GM12865 (cell line): ENCODE results near the gene FRMD5.
"Not testable (repeated sequence)": the region's sequence is repeated elsewhere in the genome, so short reads cannot be mapped to it uniquely, and the experiment has no call there.

Experiments
- DNase-seq: peaks from one replicate; pipeline ENCODE4 v3.0.0; 2010; ENCODE audit warnings: low read depth
- H3K4me3 ChIP-seq: 2 replicates; pipeline ENCODE4 v1.5.1; 2011; ENCODE audit warnings: mild to moderate bottlenecking, low read depth, low read length, control low read depth
- TF ChIP-seq, protein P1 (sequence below): IDR thresholded peaks from 2 replicates; pipeline ENCODE4 v1.5.1; 2011; ENCODE audit warnings: low read length, control low read depth, low read depth, inconsistent platforms; ENCODE audit not compliant: insufficient read depth; ENCODE audit errors: missing control alignments

Gene FRMD5

DNA sequence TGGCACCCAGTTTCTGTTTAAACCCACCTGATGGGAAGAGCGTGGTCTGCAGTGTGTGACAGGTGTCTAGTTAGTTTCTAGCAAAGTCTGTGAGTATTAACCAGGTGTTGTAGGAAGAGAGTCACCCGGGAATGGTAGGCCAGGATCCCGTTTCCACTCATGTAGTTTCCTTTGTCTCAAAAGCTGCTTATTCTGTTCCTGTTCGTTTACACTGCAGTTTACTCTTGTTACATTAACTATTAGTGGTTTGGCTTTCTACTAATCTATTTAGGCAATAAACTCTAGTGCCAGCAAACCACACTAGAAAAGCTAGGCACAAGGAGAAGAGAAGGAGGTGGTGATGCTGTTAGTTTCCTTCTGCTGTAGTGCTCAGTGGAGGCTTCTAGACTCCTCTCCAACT lies 335.5 kb downstream of the FRMD5 start:
- no peak overlapping the region for H3K4me3 ChIP-seq
- TF ChIP-seq, protein P1, sequence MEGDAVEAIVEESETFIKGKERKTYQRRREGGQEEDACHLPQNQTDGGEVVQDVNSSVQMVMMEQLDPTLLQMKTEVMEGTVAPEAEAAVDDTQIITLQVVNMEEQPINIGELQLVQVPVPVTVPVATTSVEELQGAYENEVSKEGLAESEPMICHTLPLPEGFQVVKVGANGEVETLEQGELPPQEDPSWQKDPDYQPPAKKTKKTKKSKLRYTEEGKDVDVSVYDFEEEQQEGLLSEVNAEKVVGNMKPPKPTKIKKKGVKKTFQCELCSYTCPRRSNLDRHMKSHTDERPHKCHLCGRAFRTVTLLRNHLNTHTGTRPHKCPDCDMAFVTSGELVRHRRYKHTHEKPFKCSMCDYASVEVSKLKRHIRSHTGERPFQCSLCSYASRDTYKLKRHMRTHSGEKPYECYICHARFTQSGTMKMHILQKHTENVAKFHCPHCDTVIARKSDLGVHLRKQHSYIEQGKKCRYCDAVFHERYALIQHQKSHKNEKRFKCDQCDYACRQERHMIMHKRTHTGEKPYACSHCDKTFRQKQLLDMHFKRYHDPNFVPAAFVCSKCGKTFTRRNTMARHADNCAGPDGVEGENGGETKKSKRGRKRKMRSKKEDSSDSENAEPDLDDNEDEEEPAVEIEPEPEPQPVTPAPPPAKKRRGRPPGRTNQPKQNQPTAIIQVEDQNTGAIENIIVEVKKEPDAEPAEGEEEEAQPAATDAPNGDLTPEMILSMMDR: no peak
- no peak for DNase-seq

DNA sequence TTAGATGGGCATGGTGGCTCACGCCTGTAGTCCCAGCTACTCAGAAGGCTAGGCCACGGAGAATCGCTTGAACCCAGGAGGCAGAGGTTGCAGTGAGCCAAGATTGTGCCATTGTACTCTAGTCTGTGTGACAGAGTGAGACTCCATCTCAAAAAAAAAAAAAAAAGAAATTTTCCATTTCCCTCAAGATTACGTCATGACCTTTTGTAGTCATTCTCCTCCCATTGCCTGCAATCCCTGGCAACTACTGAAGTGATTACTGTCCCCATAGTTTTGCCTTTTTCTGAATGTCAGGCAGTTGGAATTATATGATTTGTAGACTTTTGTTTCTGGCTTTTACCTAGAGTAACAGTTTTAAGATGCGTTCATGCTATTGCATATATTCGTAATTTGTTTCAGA lies 340.3 kb downstream of the FRMD5 start:
- no peak overlapping the region for H3K4me3 ChIP-seq
- no peak for DNase-seq
- TF ChIP-seq, protein P1: no peak

DNA sequence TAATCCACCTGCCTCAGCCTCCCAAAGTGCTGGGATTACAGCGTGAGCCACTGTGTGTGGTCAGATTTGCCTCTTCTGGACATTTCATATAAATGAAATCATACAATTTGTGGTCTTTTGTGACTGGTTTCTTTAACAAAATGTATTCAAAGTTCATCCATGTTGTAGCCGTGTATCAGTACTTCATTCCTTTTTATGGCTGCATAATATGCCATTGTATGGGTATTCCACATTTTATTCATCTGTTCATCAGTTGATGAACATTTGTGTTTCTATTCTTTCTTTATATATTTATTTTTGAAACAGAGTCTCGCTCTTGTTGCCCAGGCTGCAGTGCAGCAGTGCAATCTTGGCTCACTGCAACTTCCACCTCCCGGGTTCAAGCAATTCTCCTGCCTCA lies 342.5 kb downstream of the FRMD5 start:
- H3K4me3 ChIP-seq: no peak overlapping the region
- TF ChIP-seq, protein P1: no peak
- DNase-seq: no peak

DNA sequence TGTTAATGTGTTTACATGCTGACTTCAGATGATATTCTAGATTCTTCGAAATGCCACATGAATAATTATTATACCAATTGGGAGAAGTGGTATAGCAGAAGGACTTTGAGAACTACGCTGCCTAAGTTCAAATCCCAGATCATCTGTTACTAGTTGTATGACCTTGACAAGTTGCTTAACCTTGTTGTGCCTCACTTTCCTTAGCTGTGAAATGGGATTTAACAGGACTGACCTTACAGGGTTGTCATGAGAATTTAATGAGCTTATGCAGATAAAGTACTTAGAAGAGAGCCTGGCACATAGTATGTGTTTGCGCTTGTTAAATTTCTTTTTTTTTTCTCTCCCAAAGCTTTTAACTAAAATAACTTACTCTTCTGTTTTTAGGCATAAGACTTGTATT lies 343.8 kb downstream of the FRMD5 start:
- DNase-seq: no peak
- H3K4me3 ChIP-seq: no peak overlapping the region
- TF ChIP-seq, protein P1: no peak

DNA sequence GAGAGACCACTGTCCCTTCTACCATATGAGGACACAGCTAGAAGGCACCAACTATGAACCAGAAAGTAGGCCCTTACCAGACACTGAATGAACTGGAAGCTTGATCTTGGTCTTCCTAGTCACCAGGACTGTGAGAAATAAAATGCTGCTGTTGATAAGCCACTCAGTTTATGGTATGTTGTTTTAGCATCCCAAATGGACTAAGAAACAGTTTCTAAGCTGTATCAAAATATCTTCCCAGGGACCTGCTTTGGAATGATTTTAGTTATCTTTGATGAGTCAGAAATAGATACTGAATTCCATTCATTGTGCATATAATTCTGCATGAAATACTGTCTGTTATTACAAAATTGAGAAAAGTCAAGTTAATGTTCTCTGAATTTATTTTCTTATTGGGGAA lies 349.6 kb downstream of the FRMD5 start:
- TF ChIP-seq, protein P1: no peak
- DNase-seq: no peak
- H3K4me3 ChIP-seq: no peak overlapping the region

DNA sequence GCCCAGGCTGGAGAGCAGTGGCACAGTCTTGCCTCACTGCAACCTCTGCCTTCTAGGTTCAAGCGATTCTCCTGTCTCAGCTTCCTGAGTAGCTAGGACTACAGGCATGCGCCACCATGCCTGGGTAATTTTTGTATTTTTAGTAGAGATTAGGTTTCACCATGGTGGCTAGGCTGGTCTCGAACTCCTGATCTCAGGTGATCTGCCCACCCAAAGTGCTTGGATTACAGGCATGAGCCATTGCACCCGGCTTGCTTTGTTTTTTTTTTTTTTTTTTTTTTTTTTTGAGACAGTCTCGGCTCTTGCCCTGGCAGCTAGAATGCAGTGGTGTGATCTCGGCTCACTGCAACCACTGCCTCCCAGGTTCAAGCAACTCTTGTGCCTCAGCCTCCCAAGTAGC lies 362.6 kb downstream of the FRMD5 start:
- not testable (repeated sequence) for H3K4me3 ChIP-seq, DNase-seq

- not testable (repeated sequence) for DNase-seq
These were observed 363.5 kb downstream of the FRMD5 start for GRCh38 chr15:43831519-43832052.

GRCh38 chr15:43830691-43831275 lies 364.3 kb downstream of the FRMD5 start:
- H3K4me3 ChIP-seq, DNase-seq: not testable (repeated sequence)

More at GRCh38 chr15:43831519-43832052, 363.5 kb downstream of the FRMD5 start:
- not testable (repeated sequence) for H3K4me3 ChIP-seq

DNA sequence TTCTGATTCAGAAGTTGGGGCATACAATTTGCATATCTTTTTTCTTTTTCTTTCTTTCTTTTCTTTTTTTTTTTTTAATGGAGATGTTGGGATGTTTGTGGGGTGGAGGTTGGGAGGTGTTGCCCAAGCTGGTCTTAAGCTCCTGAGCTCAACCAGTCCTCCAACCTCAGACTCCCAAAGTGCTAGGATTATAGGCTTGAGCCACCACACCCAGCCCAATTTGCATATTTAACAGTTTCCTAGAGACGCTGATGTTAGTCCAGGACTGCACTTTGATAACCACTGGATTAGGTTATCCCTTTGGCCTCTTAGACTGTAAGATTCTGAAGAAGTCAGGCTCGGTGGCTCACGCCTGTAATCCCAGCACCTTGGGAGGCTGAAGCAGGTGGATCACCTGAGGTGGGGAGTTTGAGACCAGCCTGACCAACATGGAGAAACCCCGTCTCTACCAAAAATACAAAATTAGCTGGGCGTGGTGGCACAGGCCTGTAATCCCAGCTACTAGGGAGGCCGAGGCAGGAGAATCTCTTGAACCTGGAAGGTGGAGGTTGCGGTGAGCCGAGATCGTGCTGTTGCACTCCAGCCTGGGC lies 365.0 kb downstream of the FRMD5 start:
- DNase-seq, H3K4me3 ChIP-seq: not testable (repeated sequence)
